Dermis microvascular lymphatic vessel endothelial cell (primary cell): ENCODE results near the gene SFTA2. TPM values are rescaled to one million over a fixed set of nuclear protein-coding genes. Genes with fewer than 3 reads are reported as not detected.
"Not testable (repeated sequence)": the region's sequence is repeated elsewhere in the genome, so short reads cannot be mapped to it uniquely, and the experiment has no call there.

Source experiments
- DNase-seq, 2 donors: peaks; one replicate each; pipeline versions ENCODE4 v3.0.0 to v3.0.0-alpha.2; 2010; ENCODE audit warnings: low read depth in 2 of 2
- total RNA-seq: library from RNA; depleted of rRNA; stranded (reverse); fragments of >200 nt; gene quantifications from 2 replicates; pipeline ENCODE4 v1.2.1, GENCODE V29; 2014

Gene SFTA2
- total RNA-seq, result not detected in 2 replicates

DNA sequence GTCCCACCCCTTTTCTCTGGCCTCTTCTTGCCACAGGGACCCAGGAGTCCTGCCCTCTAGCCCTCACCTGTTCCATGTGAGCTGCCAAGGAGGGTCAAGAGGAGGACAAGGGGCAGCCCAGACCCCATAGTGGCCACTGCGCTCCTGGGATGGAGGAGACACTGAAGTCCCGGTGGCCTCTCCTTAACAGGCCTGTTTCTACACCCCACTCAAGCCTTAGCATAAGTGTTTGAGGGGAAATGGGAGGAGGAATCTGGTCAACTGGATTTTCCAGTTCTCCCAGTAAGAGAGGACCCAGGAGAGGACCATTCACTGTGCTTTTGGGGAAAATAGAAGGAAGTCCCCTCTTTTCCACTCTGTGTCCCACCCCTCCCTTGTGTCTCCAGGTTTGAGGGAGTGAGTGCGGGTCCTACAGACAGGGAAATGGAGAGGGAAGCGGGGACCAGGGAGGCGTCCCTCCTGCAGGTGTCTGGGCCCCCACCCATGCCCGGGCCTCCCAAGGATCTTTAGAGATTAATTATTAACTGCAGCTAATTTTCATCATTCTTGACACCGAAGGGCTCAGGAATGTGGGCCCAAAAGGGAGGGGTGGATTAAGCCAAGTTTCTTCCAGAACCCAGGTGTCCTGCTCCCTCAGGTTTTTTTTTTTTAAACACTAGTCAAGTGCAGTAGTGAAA, at the start of gene SFTA2:
SFTA2 (minus strand) TSS at position 202 of the 677 bp plus-strand sequence; CDS start at position 128, 74 bp downstream.
- DNase-seq, result no peak

DNA sequence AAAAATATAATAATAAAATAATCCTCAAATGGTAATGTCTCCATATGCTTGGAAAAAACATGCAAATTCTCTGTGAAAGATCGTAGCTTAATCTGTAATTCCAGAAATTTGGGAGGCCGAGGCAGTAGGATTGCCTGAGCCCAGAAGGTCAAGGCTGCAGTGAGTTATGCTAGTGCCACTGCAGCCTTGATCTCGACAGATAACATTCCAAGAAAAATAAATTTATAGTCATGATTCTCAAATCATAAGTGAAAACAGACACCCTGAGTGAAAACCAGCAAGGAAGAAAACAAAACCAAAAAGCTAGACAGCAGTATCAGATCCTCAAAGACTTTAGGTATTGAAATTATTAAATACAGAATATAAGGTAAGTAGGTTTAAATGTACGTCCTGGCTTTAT, 47.7 kb upstream of the SFTA2 start:
- DNase-seq, result no peak

DNA sequence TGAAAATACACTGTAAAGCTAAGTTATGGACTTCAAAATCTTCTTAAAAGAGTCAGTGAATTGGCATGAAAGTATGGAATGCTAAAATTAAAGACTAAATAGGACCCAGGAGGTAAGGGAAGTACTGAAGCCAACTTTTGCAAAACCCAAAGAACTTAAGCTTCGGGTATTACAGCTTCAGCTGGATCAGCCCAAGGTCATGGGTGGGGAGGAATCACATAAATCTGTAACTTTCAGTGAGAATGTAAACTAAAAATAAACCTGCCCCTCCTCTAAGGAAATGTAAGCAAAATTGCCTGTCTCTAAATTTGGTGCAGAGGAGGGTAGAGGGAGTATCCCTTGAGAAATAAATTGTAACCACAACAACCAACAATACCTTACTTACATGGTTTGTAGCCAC, 47.2 kb upstream of the SFTA2 start:
- DNase-seq, result no peak

DNA sequence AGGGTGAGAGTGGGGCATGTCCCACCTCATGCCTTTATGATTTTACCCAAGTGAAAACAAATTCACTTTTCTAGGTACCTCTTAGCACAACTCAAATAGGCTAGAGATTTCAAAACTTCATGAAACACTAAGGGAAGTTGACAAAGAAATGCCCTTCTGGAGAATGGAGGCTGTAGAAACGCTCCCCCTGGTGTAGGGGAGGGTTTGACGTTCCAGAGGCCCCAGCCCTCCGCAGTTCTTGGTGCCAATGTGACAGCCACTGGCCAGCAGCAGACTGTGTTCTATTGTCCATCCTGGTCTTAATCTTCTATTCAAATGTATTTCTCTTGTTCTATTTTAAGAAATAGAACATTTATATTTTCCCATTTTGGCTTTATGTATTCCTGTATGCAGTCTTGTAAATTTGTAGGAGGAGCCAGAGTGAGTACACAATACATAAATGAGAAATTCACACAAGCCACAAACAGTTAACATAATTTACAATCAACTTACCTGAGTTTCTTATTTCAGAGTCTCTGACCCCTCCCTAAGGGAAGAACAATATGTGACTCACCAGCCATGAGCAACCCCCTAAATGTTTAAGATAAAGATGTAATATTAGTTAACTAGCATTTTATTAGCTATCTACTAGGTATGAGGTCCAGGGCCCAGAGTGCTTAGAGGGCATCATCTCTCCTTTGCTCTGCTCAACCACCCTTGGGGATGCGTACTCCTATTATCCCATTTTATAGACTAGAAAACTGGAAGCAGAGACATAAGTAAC, 42.7 kb upstream of the SFTA2 start:
- DNase-seq, result no peak

GRCh38 chr6:30972816-30973215, 40.8 kb upstream of the SFTA2 start:
- DNase-seq, result no peak

GRCh38 chr6:30970946-30971345, 39.0 kb upstream of the SFTA2 start:
- no peak for DNase-seq

- DNase-seq, result not testable (repeated sequence)
Measured at GRCh38 chr6:30969171-30969570, 37.2 kb upstream of the SFTA2 start.

DNA sequence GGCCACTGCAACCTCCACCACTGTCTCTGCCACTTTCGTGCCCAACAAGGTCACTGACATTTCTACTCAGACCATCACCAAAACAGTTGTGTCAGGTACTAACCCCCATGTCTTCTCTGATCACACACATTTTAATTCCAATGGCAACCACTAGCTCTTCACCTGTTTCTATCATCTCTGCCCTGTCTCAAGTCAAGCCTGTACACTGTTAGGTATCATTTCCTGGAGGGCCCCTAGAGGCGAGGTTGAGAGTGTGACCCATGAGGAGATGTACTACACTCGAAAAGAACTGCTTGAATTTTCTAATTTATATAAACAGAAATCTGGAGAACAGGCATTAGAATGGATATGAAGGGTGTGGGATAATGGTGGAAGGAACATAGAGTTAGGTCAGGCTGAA, 34.2 kb upstream of the SFTA2 start:
- DNase-seq, result no peak

GRCh38 chr6:30965140-30965601, 33.2 kb upstream of the SFTA2 start:
- no peak for DNase-seq

DNA sequence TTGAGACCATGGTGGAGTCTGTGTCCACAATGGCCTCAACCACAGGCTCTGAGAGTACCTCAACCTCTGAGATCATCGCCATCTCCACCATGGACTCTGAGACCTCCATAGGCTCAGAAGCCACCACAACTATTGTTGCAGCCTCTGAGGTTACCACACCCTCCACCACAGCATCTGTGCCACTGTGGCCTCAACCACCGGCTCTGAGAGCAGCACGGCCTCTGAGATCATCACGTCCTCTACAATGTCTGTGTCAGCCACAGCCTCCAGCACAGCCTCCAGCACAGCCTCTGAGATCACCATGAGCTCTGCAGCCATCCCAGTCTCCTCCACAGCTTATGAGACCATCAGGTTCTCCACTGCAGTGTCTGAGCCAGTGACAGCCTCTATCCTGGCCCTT, 32.1 kb upstream of the SFTA2 start:
- no peak for DNase-seq

DNA sequence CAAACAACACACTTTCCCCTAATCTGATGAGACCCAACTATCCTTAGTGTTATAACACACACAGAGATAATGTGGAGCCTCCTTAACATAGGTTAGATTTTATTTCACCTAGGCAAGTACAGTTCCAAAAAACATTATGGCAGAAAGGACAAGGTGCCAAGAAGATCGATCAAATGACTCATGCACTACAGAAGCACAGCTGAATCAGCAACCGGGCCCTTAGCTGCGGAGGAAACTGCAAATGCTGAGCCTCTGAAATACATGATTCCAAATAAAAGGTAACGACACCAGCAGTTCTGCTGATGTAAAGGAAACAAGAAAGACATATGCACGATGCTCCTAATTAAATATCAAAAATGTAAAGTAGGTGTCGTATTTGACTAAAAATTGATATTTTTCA, 31.7 kb upstream of the SFTA2 start:
- DNase-seq, result no peak

- no peak for DNase-seq
Measured at GRCh38 chr6:30962716-30963115, 30.7 kb upstream of the SFTA2 start.

DNA sequence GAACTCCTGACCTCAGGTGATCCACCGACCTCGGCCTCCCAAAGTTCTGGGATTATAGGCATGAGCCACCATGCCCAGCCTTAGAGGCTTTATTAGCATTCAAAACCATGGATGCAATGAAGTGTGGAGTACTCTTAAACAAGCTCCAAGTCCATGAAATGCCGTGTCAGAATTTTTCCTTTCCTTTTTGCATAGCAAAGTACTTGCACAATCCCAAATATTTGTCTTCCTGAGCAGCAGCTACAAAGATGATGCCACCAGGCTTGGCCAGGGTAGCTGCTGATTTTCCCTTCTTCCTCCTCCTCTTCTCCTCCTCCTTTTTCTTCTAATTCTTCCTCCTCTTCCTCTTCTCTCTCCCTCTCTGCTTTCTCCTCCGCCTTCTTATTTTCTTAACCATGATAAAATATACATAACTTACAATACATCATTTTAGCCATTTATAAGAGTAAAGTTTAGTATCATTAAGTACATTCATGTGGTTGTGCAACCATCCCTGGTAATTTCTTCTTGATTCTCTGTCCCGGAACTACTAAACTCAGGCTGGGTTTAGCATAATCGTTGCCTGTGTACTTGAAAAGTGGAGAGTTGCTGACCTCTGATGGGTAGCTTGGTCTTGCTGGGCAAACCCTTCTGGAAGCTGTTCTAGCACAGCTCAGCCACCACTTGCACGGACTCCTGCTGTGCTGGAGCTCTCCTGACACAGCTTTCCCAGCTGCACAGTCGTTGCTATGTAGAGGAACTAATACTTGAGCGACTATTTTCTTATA, 29.1 kb upstream of the SFTA2 start:
- no peak for DNase-seq

DNA sequence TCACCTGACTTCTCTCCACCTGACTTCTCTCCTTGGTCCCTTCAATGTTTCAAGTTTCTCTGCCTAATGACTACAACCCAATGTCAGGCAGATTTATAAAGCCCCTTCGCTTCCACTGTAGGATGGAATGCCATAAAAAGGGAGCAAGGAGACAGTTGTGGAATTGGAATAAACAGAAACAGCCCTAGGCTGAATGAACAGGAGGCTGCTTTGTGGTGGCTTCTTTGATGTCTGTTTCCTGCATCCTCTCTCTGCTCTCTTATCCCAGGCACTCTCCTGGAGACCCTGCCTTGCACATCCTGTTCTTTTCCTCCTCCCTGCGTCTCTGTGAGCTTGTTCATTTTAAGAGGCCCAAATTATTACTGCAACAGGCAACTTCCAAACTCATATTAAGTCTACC, 25.7 kb upstream of the SFTA2 start:
- no peak for DNase-seq

- DNase-seq, result peak in 1 of 2 donors; percentile 11
Measured at GRCh38 chr6:30955367-30956042, 23.5 kb upstream of the SFTA2 start.

- DNase-seq, result no peak
Measured at GRCh38 chr6:30954631-30955366, 22.8 kb upstream of the SFTA2 start.

DNA sequence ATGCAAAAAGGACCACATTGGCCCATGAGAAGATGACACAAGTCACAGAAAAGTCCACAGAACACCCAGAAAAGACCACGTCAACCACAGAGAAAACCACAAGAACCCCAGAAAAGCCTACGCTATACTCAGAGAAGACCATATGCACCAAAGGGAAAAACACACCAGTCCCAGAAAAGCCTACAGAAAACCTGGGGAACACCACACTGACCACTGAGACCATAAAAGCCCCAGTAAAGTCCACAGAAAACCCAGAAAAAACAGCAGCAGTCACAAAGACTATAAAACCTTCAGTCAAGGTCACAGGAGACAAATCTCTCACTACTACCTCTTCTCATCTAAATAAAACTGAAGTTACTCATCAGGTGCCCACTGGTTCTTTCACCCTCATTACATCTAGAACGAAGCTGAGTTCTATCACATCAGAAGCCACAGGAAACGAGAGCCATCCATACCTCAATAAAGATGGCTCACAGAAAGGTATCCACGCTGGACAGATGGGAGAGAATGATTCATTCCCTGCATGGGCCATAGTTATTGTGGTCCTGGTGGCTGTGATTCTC, 20.0 kb upstream of the SFTA2 start:
- DNase-seq, result no peak

- DNase-seq, result no peak
Measured at GRCh38 chr6:30948811-30949210, 16.8 kb upstream of the SFTA2 start.

DNA sequence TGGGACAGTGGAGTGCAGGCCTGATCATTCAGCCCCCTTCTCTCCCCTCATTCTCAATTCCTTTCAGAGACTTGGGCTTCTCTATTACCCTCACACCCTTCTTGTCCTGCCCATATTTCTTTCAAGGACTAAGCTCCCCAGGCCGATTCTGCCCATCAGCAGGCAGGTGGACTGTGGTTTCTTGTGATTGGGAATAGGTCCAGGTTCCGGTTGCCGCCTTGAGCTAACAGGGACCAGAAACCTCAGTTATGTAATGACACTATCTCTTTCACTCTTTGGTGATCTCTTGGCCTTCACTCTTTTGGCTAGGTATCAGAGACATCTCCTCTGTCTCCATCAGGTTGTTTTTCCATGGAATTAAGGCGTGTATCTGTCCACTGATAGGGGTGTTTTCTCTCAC, 15.3 kb upstream of the SFTA2 start:
- no peak for DNase-seq

DNA sequence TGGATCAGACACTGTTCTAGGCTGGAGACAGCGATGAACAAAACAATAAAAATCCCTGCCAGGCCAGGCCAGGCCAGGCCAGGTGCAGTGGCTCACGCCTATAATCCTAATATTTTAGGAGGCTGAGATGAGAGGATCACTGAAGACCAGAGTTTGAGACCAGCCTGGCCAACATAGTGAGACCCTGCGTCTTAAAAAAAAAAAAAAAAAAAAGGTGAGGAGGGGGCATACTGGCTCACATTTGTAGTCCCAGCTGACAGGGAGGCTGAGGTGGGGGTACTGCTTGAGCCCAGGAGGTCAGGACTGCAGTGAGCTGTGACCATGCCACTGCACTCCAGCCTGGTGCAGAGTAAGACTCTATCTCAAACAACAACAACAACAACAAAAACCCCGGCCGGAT, 13.3 kb upstream of the SFTA2 start:
- no peak for DNase-seq

GRCh38 chr6:30944051-30944450, 12.1 kb upstream of the SFTA2 start:
- DNase-seq, result no peak
